GM19372 (cell line): ENCODE results near the gene RERE.

ENCODE experiments used
- ATAC-seq: cut with Tn5 transposase; IDR thresholded peaks from one replicate; pipeline ENCODE4 v1.9.1; 2021; ENCODE audit warnings: mild to moderate bottlenecking, low read depth, moderate library complexity; ENCODE audit not compliant: unreplicated experiment

Gene RERE

GRCh38 chr1:8330271-8331125 is 486.9 kb downstream of the RERE start:
- no peak for ATAC-seq

GRCh38 chr1:8329858-8330257 is 487.6 kb downstream of the RERE start:
- ATAC-seq: no peak

GRCh38 chr1:8329439-8329838 is 488.0 kb downstream of the RERE start:
- ATAC-seq: no peak

- ATAC-seq: no peak
Measured at GRCh38 chr1:8328271-8328670, 489.2 kb downstream of the RERE start.

GRCh38 chr1:8326265-8326664 is 491.2 kb downstream of the RERE start:
- ATAC-seq: no peak

GRCh38 chr1:8325771-8326170 is 491.7 kb downstream of the RERE start:
- ATAC-seq: no peak

GRCh38 chr1:8324176-8324810 is 493.1 kb downstream of the RERE start:
- ATAC-seq: no peak

- ATAC-seq: no peak
Measured at GRCh38 chr1:8323706-8324105, 493.7 kb downstream of the RERE start.

- ATAC-seq: no peak
Measured at GRCh38 chr1:8321612-8322011, 495.8 kb downstream of the RERE start.

GRCh38 chr1:8318436-8318835 is 499.0 kb downstream of the RERE start:
- ATAC-seq: peak; percentile 22

GRCh38 chr1:8317647-8318381 is 499.6 kb downstream of the RERE start, which contains the start of gene SLC45A1:
TSS of gene SLC45A1 (plus strand) at chr1:8318114. CDS start at chr1:8324330, 6,216 bp downstream.
- ATAC-seq: peak; percentile 59

GRCh38 chr1:8315573-8316475 is 501.6 kb downstream of the RERE start:
- no peak for ATAC-seq

- no peak for ATAC-seq
Measured at GRCh38 chr1:8314346-8315280, 502.8 kb downstream of the RERE start.

GRCh38 chr1:8313231-8313630 is 504.2 kb downstream of the RERE start:
- no peak for ATAC-seq

- no peak for ATAC-seq
Measured at GRCh38 chr1:8312235-8313218, 504.9 kb downstream of the RERE start.

- ATAC-seq: no peak
Measured at GRCh38 chr1:8311068-8311718, 506.2 kb downstream of the RERE start.

- no peak for ATAC-seq
Measured at GRCh38 chr1:8307628-8308027, 509.8 kb downstream of the RERE start.
